GM12892 (cell line): ENCODE measurements around the gene LOXHD1.

Experiments
- POLR2A ChIP-seq: IDR thresholded peaks from 2 replicates; pipeline ENCODE4 v1.6.1; 2011; ENCODE audit warnings: low read depth, low read length, control low read depth
- POLR2AphosphoS5 ChIP-seq: IDR thresholded peaks from 2 replicates; pipeline ENCODE4 v1.6.1; 2011; ENCODE audit warnings: low read depth, low read length, control low read depth
- TAF1 ChIP-seq: IDR thresholded peaks from 2 replicates; pipeline ENCODE4 v1.6.1; 2011; ENCODE audit warnings: low read depth, mild to moderate bottlenecking, control low read depth, low read length, borderline replicate concordance

DNA sequence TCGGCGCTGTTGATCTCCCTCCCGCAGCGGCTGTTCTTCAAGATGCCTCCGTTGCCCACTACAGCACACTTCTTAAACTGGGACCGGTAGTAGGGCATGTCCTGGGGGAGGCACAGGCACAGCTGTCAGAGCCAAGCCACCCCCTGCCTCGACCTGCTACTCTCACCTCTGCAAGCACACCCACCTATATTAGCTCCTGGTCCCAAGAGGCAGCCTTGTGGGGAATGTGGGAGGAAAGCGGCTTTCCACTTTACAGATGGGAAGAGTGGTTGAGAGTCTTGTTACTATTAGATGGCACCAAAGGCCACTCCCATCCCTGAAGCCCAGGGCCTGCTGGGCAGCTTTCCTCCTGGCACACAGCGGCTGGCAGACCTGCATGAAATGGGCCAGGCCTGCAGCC is 29.2 kb upstream of the LOXHD1 start:
- TF ChIP-seq POLR2AphosphoS5: no peak
- TF ChIP-seq POLR2A: no peak
- no peak for TF ChIP-seq TAF1
